ENCODE measurements around the gene CFAP52.

DNA sequence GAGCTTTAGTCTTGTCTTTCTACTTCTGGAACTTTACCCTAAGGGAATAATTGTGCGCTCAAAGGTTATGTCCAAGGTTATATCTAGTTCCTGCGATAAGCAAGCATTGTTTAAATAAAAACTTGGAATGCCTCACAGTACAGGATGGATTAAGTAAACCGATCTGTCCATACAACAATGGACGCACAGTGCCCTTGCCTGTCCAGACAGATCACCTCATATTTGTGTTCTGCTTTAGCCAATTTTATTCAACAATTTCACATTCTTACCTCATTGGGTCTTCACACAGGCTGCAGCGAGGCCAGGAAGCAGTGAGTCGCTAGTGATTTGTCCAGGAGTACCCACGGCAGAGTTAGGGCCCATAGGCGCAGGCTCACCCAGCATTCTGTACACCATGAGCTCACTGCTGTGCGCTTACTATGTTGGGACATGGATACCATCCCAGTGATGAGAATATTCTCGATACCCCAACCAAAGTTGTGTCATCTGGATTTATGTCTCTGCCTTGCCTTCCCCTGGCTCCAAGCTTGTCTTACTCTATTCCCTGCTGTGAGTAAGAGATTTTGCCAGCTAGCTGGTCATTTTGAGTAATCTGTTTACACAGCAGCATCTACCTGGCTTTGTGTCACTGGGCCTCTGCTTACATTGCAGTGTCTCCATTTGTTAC lies 108.6 kb downstream of the CFAP52 start:
- TF ChIP-seq EZH2 (IDR thresholded peaks at IDR 0.05; ENCODE audit: insufficient read depth, poor library complexity, severe bottlenecking) (no peak), EZH2phosphoT487 (IDR thresholded peaks at IDR 0.05; ENCODE audit: insufficient read depth, low read depth) (no peak)

Data from GM23248 (cell line).